ENCODE measurements around the gene POLR1C. TPM values are rescaled to one million over a fixed set of nuclear protein-coding genes. Genes with fewer than 3 reads are reported as not detected.

POLR1C gene
- total and polyA plus RNA-seq, 10 of the 15 experiments (the other 5 are each of a cell fraction or from before 2014, with no cell fraction given) = 40.0 to 180 (median 66.2) TPM

DNA sequence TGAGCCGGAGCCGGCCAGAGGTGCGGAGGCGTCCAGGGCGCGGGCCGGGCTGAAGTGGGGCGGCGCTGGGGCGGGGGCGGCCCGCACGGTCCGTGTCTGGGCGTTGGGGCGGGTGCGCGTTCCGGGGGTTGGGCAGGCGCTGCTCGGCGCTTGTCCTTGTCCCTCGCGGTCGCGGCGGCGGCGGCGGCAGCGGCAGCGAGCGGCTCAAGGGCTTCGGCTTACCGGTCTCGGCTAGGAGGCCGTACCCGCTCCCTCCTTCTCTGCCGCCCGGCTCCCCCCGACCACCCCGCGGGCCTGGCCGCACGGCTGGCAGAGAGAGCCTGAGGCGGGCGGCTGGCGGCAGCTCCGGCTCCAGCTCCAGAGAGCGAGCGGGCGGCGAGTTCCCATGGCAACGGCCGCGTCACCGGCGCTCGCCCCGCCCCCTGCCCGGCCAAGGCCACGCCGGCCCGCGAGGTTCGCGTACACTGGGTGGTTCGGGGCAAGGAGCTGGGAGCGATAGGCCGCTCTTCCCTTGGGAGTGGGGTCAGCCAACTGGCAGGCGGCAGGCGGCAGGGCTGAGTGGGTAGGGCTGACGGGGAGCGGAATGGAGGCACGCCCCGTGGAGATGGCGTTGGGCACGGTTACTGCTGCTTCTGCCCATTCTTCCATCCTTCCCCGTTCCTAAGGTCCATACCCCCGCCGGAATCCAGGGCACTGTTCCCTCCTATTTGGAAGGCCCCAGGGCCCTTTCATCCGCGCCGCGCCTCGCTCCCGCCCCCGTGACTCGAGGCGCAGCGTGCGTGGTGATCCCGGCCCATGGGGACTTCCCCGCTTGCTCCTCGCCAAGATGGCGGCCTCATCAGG lies 6.7 kb upstream of the POLR1C start, which contains the start of gene LRRC73 (continued):
- TF ChIP-seq, protein P1, sequence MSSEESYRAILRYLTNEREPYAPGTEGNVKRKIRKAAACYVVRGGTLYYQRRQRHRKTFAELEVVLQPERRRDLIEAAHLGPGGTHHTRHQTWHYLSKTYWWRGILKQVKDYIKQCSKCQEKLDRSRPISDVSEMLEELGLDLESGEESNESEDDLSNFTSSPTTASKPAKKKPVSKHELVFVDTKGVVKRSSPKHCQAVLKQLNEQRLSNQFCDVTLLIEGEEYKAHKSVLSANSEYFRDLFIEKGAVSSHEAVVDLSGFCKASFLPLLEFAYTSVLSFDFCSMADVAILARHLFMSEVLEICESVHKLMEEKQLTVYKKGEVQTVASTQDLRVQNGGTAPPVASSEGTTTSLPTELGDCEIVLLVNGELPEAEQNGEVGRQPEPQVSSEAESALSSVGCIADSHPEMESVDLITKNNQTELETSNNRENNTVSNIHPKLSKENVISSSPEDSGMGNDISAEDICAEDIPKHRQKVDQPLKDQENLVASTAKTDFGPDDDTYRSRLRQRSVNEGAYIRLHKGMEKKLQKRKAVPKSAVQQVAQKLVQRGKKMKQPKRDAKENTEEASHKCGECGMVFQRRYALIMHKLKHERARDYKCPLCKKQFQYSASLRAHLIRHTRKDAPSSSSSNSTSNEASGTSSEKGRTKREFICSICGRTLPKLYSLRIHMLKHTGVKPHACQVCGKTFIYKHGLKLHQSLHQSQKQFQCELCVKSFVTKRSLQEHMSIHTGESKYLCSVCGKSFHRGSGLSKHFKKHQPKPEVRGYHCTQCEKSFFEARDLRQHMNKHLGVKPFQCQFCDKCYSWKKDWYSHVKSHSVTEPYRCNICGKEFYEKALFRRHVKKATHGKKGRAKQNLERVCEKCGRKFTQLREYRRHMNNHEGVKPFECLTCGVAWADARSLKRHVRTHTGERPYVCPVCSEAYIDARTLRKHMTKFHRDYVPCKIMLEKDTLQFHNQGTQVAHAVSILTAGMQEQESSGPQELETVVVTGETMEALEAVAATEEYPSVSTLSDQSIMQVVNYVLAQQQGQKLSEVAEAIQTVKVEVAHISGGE (CRISPR knock-in tag; IDR thresholded peaks at IDR 0.05) = no peak
- TF ChIP-seq RB1 (IDR thresholded peaks at IDR 0.05; ENCODE audit: borderline replicate concordance) (0 out of 2 replicates have a peak, but pooled peaks have one; percentile 38), KDM1A (IDR thresholded peaks at IDR 0.05; ENCODE audit: borderline replicate concordance) (no peak), SMAD5 (IDR thresholded peaks at IDR 0.05; ENCODE audit: low read depth) (no peak), IKZF1 (conservative IDR thresholded peaks at IDR 0.05) (peak; percentile 55), SRF (IDR thresholded peaks at IDR 0.05; ENCODE audit: low read depth in 2 of 2, low read length in 2 of 2) (no peak), RAD21 (IDR thresholded peaks at IDR 0.05; ENCODE audit: insufficient read depth, low read depth, low read length) (no peak), DPF2 (IDR thresholded peaks at IDR 0.05) (peak; percentile 64), FOXK2 (IDR thresholded peaks at IDR 0.05) (no peak), STAT1 (conservative IDR thresholded peaks at IDR 0.05) (0 out of 2 replicates have a peak, but pooled peaks have one; percentile 39), ESRRA (IDR thresholded peaks at IDR 0.05; ENCODE audit: low read length) (no peak), LARP7 (IDR thresholded peaks at IDR 0.05) (peak; percentile 88), NBN (IDR thresholded peaks at IDR 0.05) (no peak), GATAD2B (conservative IDR thresholded peaks at IDR 0.05; ENCODE audit: low read depth) (peak; percentile 57; the same call in 1 of the 2 replicates), CREM (IDR thresholded peaks at IDR 0.05; ENCODE audit: low read depth) (peak; percentile 71; the same call in 1 of the 2 replicates), ATF7 (IDR thresholded peaks at IDR 0.05; ENCODE audit: low read depth) (no peak), YBX1 (IDR thresholded peaks at IDR 0.05) (no peak), SUPT20H (IDR thresholded peaks at IDR 0.05; ENCODE audit: borderline replicate concordance, control insufficient read depth, low read depth, low read length) (no peak), HDGF (IDR thresholded peaks at IDR 0.05) (no peak), ZNF24 (IDR thresholded peaks at IDR 0.05) (no peak), BHLHE40 (IDR thresholded peaks at IDR 0.05; ENCODE audit: borderline replicate concordance in 1 of 2, low read depth in 2 of 2, low read length in 1 of 2) (peak in 1 of 2 experiments; percentile 43; a peak in 1 of 4 replicates), POU2F2 (IDR thresholded peaks at IDR 0.05; ENCODE audit: borderline replicate concordance, low read depth, low read length) (no peak; the same call in 2 of the 3 replicates), MYB (IDR thresholded peaks at IDR 0.05; ENCODE audit: borderline replicate concordance, low read depth, low read length) (no peak)
- TF ChIP-seq, protein P2, sequence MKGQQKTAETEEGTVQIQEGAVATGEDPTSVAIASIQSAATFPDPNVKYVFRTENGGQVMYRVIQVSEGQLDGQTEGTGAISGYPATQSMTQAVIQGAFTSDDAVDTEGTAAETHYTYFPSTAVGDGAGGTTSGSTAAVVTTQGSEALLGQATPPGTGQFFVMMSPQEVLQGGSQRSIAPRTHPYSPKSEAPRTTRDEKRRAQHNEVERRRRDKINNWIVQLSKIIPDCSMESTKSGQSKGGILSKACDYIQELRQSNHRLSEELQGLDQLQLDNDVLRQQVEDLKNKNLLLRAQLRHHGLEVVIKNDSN (IDR thresholded peaks at IDR 0.05; ENCODE audit: borderline replicate concordance, extremely low read length, insufficient read depth, low read depth, low read length) = no peak
- TF ChIP-seq, protein P3, sequence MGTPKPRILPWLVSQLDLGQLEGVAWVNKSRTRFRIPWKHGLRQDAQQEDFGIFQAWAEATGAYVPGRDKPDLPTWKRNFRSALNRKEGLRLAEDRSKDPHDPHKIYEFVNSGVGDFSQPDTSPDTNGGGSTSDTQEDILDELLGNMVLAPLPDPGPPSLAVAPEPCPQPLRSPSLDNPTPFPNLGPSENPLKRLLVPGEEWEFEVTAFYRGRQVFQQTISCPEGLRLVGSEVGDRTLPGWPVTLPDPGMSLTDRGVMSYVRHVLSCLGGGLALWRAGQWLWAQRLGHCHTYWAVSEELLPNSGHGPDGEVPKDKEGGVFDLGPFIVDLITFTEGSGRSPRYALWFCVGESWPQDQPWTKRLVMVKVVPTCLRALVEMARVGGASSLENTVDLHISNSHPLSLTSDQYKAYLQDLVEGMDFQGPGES (IDR thresholded peaks at IDR 0.05) = no peak

Measured in GM12878 (cell line).